H1 (cell line): Measurements from ENCODE around the gene PXDN. TPM values are rescaled to one million over a fixed set of nuclear protein-coding genes. Genes with fewer than 3 reads are reported as not detected.

Experiments used
- KDM4A ChIP-seq: IDR thresholded peaks from one replicate; pipeline ENCODE4 v1.7.1; 2012; ENCODE audit warnings: low read depth, mild to moderate bottlenecking, moderate library complexity, low read length, inconsistent platforms; ENCODE audit not compliant: severe bottlenecking
- ZNF274 ChIP-seq: IDR thresholded peaks from 2 replicates; pipeline ENCODE4 v1.7.0; 2012; ENCODE audit warnings: low read length, borderline replicate concordance; ENCODE audit errors: extremely low read depth
- polyA plus RNA-seq, 7 experiments: library from polyadenylated mRNA; depleted of rRNA in 3 of 7; stranded (reverse) in 5 of 7; unstranded in 2 of 7; fragments of >200 nt in 5 of 7; fragments of 200-250 nt in 2 of 7; gene quantifications; 1 replicate in 5 of 7; 2 replicates in 1 of 7; 4 replicates in 1 of 7; pipeline versions ENCODE4 v1.2.1 to v1.2.3, GENCODE V29; 2011 to 2013; ENCODE audit warnings: missing spikeins in 2 of 7, mixed read lengths in 2 of 7
- total RNA-seq: library from RNA; stranded (reverse); fragmentation: NEBNext Ultra II Directional; extraction: Animal tissue kit (Norgen Biotek cat#: 25700); gene quantifications from 2 replicates; pipeline ENCODE4 v1.2.1, GENCODE V29; 2021
- TF ChIP-seq, protein P1 (sequence below): IDR thresholded peaks from 2 replicates; pipeline ENCODE4 v1.6.1; 2012; ENCODE audit warnings: inconsistent platforms

PXDN gene
- total and polyA plus RNA-seq, 2 of the 8 experiments (the other 6 are each of a cell fraction or from before 2014, with no cell fraction given), result 104 to 141 TPM

- TF ChIP-seq, protein P1, sequence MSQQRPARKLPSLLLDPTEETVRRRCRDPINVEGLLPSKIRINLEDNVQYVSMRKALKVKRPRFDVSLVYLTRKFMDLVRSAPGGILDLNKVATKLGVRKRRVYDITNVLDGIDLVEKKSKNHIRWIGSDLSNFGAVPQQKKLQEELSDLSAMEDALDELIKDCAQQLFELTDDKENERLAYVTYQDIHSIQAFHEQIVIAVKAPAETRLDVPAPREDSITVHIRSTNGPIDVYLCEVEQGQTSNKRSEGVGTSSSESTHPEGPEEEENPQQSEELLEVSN, result no peak
- no peak for TF ChIP-seq ZNF274
- no peak for TF ChIP-seq KDM4A
- TF ChIP-seq, all 59 proteins: peak for 0
Observed at GRCh38 chr2:1696472-1696871, 47.8 kb downstream of the PXDN start (continued).
